SU-DHL-6 (cell line): Measurements from ENCODE around the gene MRPS18B.
A peak's percentile ranks its signal among the peaks of the same experiment; 100 is the strongest.
"Not testable (repeated sequence)": the region's sequence is repeated elsewhere in the genome, so short reads cannot be mapped to it uniquely, and the experiment has no call there.

ENCODE experiments used
- H2AFZ ChIP-seq: fragments of 200-600 bp; sonication (generic); 2 replicates; pipeline ENCODE4 v1.6.1; 2014; ENCODE audit warnings: low read depth, mild to moderate bottlenecking, moderate library complexity, mixed read lengths, antibody characterized with exemption, low read length; ENCODE audit not compliant: severe bottlenecking
- H3F3A ChIP-seq: fragments of 200-600 bp; shearing (Covaris generic); 2 replicates; pipeline ENCODE4 v1.6.0; 2016; ENCODE audit warnings: antibody characterized with exemption, mild to moderate bottlenecking; ENCODE audit not compliant: insufficient read depth
- H3K27ac ChIP-seq: fragments of 200-600 bp; sonication (generic); 2 replicates; pipeline ENCODE4 v1.5.1; 2016; ENCODE audit warnings: low read depth, mild to moderate bottlenecking, low read length, moderate library complexity, mixed read lengths
- H3K27me3 ChIP-seq: fragments of 200-600 bp; sonication (generic), shearing (Covaris generic); 2 replicates; pipeline ENCODE4 v1.6.0; 2014; ENCODE audit warnings: mild to moderate bottlenecking, low read length
- H3K36me3 ChIP-seq: fragments of 200-600 bp; sonication (generic); 2 replicates; pipeline ENCODE4 v1.6.1; 2014; ENCODE audit warnings: mild to moderate bottlenecking, low read length, mixed read lengths
- H3K4me2 ChIP-seq: fragments of 300-600, 200-600 bp; shearing (Covaris generic), sonication (generic); 2 replicates; pipeline ENCODE4 v1.6.0; 2014; ENCODE audit warnings: low read length, low read depth, mild to moderate bottlenecking; ENCODE audit not compliant: poor library complexity, severe bottlenecking
- H3K4me3 ChIP-seq: fragments of 200-600 bp; sonication (generic); 2 replicates; pipeline ENCODE4 v1.5.1; 2014; ENCODE audit warnings: antibody characterized with exemption, low read length, mild to moderate bottlenecking, mixed read lengths; ENCODE audit not compliant: insufficient read depth, poor library complexity, severe bottlenecking
- H3K79me2 ChIP-seq: fragments of 200-600 bp; sonication (generic); 2 replicates; pipeline ENCODE4 v1.6.1; 2014; ENCODE audit warnings: mild to moderate bottlenecking, low read length, moderate library complexity; ENCODE audit not compliant: insufficient read depth
- H3K9ac ChIP-seq: fragments of 200-600 bp; sonication (generic); 2 replicates; pipeline ENCODE4 v1.7.0; 2014; ENCODE audit warnings: mild to moderate bottlenecking, low read length
- H3K9me2 ChIP-seq: fragments of 200-600 bp; sonication (generic); replicated peaks from 2 replicates; pipeline ENCODE4 v1.6.1; 2014; ENCODE audit warnings: low read length; ENCODE audit not compliant: insufficient read depth
- H3K9me3 ChIP-seq: fragments of 200-600 bp; sonication (generic); 2 replicates; pipeline ENCODE4 v1.6.1; 2014; ENCODE audit warnings: low read length, mixed read lengths; ENCODE audit not compliant: insufficient read depth
- H4K20me1 ChIP-seq: fragments of 200-600 bp; sonication (generic); 2 replicates; pipeline ENCODE4 v1.6.1; 2014; ENCODE audit warnings: low read depth, mild to moderate bottlenecking, antibody characterized with exemption, low read length, moderate library complexity, mixed read lengths
- EZH2phosphoT487 ChIP-seq: fragments of 200-600 bp; sonication (generic), shearing (Covaris generic); conservative IDR thresholded peaks from 2 replicates; pipeline ENCODE4 v1.6.1; 2018; ENCODE audit warnings: mild to moderate bottlenecking, antibody characterized with exemption, low read length, moderate library complexity, mixed read lengths
- TF ChIP-seq, protein P1 (sequence below): fragments of 200-600 bp; sonication (generic); IDR thresholded peaks from one replicate; pipeline ENCODE4 v1.5.1; 2017; ENCODE audit warnings: antibody characterized with exemption, mild to moderate bottlenecking, low read length, moderate library complexity; ENCODE audit not compliant: insufficient read depth, poor library complexity, severe bottlenecking

MRPS18B gene

DNA sequence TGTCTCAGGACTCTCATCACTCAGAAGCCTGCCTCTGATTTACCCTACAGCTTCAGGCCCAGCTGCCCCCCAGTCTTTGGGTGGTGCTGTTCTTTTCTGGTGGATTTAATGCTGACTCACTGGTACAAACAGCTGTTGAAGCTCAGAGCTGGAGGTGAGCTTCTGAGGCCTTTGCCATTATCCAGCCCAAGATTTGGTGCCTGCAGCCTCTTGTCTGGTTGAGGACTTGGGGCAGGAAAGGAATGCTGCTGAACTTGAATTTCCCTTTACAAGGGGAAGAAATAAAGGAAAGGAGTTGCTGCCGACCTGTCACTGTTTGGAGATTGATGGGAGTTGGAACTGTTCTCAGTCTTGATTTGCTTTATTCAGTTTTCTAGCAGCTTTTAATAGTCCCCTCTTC lies 26.6 kb upstream of the MRPS18B start:
- TF ChIP-seq, protein P1, sequence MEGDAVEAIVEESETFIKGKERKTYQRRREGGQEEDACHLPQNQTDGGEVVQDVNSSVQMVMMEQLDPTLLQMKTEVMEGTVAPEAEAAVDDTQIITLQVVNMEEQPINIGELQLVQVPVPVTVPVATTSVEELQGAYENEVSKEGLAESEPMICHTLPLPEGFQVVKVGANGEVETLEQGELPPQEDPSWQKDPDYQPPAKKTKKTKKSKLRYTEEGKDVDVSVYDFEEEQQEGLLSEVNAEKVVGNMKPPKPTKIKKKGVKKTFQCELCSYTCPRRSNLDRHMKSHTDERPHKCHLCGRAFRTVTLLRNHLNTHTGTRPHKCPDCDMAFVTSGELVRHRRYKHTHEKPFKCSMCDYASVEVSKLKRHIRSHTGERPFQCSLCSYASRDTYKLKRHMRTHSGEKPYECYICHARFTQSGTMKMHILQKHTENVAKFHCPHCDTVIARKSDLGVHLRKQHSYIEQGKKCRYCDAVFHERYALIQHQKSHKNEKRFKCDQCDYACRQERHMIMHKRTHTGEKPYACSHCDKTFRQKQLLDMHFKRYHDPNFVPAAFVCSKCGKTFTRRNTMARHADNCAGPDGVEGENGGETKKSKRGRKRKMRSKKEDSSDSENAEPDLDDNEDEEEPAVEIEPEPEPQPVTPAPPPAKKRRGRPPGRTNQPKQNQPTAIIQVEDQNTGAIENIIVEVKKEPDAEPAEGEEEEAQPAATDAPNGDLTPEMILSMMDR, result no peak
- TF ChIP-seq EZH2phosphoT487, result no peak
- Histone ChIP-seq H3K9ac (no peak overlapping the region), H4K20me1 (no peaks in the 10 kb centered on the region; the same call in 1 of the 2 replicates), H3K27ac (no peak overlapping the region), H3K79me2 (0 out of 2 replicates have a peak, but pooled peaks cover 9% of the 10 kb centered on the region), H3K4me2 (no peak overlapping the region), H3K27me3 (no peaks in the 10 kb centered on the region), H3K9me3 (no peaks in the 10 kb centered on the region), H3K36me3 (peaks cover 31% of the 10 kb centered on the region), H3K4me3 (no peak overlapping the region), H3F3A (peaks cover 15% of the 10 kb centered on the region), H2AFZ (no peak overlapping the region), H3K9me2 (no peaks in the 10 kb centered on the region)

DNA sequence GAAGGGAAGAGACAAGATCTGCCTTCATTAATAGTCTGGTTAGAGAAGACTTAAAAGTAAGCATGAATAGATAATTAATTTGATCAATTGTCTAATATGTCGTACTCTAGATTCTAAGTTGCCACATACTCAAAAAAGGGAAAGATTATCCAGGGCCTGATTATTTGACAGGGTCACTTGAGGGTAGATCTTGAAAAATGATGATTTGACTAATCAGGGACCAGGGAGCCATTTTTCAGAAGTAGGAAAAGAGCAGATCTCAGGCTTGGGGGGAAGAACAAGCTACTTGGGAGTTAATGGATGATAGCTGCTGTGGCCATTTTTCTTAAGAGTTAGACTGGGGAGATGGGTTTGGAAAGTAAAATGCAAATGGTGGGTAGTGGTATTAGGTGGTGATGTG lies 25.4 kb upstream of the MRPS18B start:
- Histone ChIP-seq H3K9ac (no peak overlapping the region), H3K4me3 (no peak overlapping the region), H3K27me3 (no peaks in the 10 kb centered on the region), H2AFZ (no peak overlapping the region), H3K79me2 (0 out of 2 replicates have a peak, but pooled peaks cover 9% of the 10 kb centered on the region), H3K9me2 (no peaks in the 10 kb centered on the region), H3K9me3 (no peaks in the 10 kb centered on the region), H4K20me1 (no peaks in the 10 kb centered on the region; the same call in 1 of the 2 replicates), H3F3A (peaks cover 19% of the 10 kb centered on the region), H3K27ac (no peak overlapping the region), H3K36me3 (peaks cover 23% of the 10 kb centered on the region), H3K4me2 (no peak overlapping the region)
- TF ChIP-seq, protein P1, result no peak
- TF ChIP-seq EZH2phosphoT487, result no peak

DNA sequence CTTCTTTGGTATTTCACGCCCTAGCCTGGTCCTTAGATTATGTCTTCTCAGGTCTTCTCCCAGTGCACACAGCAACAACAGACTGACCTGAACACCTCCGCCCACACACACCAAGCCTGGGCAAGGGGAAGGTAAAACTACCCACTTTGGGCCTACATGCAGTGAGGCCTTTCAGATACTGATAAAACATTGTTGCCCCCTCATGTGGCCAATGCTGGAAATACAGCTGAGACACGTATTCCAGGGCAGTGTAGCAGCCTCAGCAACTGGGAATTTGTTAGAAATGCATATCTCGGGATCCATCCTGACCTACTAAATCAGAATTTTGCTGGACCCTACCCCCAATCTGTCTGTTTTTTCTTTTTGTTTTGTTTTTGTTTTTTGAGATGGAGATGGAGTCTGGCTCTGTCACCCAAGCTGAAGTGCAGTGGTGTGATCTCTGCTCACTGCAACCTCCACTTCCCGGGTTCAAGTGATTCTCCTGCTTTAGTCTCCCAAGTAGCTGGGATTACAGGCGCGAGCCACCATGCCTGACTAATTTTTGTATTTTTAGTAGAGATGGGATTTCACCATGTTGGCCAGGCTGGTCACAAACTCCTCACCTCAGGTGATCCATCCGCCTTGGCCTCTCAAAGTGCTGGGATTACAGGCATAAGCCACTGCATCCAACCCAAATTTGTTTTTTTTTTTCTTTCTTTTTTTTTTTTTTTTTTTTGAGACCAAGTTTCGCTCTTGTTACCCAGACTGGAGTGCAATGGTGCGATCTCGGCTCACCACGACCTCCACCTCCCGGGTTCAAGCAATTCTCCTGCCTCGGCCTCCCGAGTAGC lies 20.1 kb upstream of the MRPS18B start:
- TF ChIP-seq, protein P1, result peak; percentile 89
- H3K4me3 ChIP-seq, H2AFZ ChIP-seq, H3K79me2 ChIP-seq, H3K4me2 ChIP-seq, H3K27me3 ChIP-seq, H3K9me3 ChIP-seq, H3K9me2 ChIP-seq, H3K27ac ChIP-seq, H3K9ac ChIP-seq, H4K20me1 ChIP-seq: not testable (repeated sequence)
- Histone ChIP-seq H3F3A (peaks cover 43% of the 10 kb centered on the region), H3K36me3 (peaks cover 12% of the 10 kb centered on the region; the same call in 1 of the 2 replicates)
